ENCODE measurements around the gene TMEM100. TPM values are rescaled to one million over a fixed set of nuclear protein-coding genes. Genes with fewer than 3 reads are reported as not detected.
A peak's percentile ranks its signal among the peaks of the same experiment; 100 is the strongest.

TMEM100 gene
- total RNA-seq, 1 experiment from 2014 or later, result not detected

GRCh38 chr17:55720919-55721836 lies 1.5 kb downstream of the TMEM100 start:
- Histone ChIP-seq H3K36me3 (ENCODE audit: low read depth, low read length) (no peaks in the 10 kb centered on the region), H3K9ac (ENCODE audit: low read length) (no peak overlapping the region), H3K4me1 (ENCODE audit: insufficient read depth, low read length) (0 out of 2 replicates have a peak, but pooled peaks cover under 1% of the 10 kb centered on the region), H4K20me1 (ENCODE audit: low read length) (no peaks in the 10 kb centered on the region), H3K79me2 (ENCODE audit: low read length) (no peaks in the 10 kb centered on the region), H3K4me3 (ENCODE audit: low read length) (no peak overlapping the region), H3K27ac (ENCODE audit: low read length) (no peak overlapping the region), H3K4me2 (ENCODE audit: low read length) (no peak overlapping the region), H2AFZ (ENCODE audit: low read length) (no peak overlapping the region), H3K9me2 (replicated peaks; ENCODE audit: low read length) (no peaks in the 10 kb centered on the region), H3K27me3 (ENCODE audit: low read length) (peaks cover 66% of the 10 kb centered on the region), H3K9me3 (ENCODE audit: low read length) (no peaks in the 10 kb centered on the region), H3F3A (ENCODE audit: low read length, unreplicated experiment) (no peaks in the 10 kb centered on the region)
- BruUV-seq (replicated peaks), result no TSS peak
- CTCF ChIA-PET, result no interaction called here
- ATAC-seq (no peak), DNase-seq (no peak)
- intact Hi-C loops (cut with micrococcal nuclease), result no loop called here
- POLR2A ChIA-PET (ENCODE audit: unreplicated experiment), result no interaction called here
- TF ChIP-seq CTCF (conservative IDR thresholded peaks at IDR 0.05; ENCODE audit: low read depth, low read length), result no peak
- no peak for TF ChIP-seq EZH2 (IDR thresholded peaks at IDR 0.05; ENCODE audit: low read length, unreplicated experiment)
- TF ChIP-seq EZH2phosphoT487 (IDR thresholded peaks at IDR 0.05; ENCODE audit: borderline replicate concordance, low read length), result no peak

DNA sequence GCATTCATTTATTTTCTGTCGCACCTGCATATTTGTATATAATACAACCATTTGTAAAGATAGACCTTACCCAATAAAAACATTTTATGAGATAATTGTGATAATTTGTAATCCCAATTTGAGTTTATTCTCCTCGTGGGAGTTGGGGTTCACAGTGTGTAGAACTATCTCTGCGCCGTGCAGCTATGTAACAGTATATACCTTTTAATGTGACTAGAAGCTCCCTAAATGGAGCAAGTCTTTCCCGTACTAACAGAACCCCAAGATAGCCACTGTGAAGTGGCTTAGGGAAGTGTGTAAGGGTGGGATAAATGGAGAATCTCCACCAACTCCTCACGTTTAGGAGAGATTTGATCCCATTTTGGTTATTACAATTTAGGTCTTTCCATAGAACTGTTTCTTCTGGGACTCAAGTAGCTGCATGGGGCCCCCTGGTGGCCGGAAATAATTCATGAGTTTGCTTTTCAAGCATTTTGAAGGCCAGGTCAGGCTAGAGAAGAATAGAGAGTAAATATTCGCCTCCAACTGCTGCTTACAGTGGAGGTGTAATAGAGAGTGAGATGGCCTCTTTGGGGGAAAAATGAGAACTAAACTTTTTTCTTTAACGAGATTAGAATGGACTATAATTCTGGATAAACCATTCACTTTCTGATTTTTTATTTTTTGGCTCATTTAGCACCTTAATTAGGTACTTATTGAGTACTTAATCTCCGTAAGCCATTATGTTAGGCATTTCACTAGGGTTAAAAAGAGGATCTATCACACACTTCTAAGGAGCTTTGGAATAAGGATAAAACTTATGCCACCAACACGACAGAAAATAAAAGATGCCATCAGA lies 4.5 kb downstream of the TMEM100 start:
- Histone ChIP-seq H3K4me3 (ENCODE audit: low read length) (no peak overlapping the region), H3F3A (ENCODE audit: low read length, unreplicated experiment) (no peaks in the 10 kb centered on the region), H3K9me2 (replicated peaks; ENCODE audit: low read length) (no peaks in the 10 kb centered on the region), H3K9ac (ENCODE audit: low read length) (no peak overlapping the region), H3K79me2 (ENCODE audit: low read length) (no peaks in the 10 kb centered on the region), H3K4me2 (ENCODE audit: low read length) (no peak overlapping the region), H3K9me3 (ENCODE audit: low read length) (no peaks in the 10 kb centered on the region), H3K27ac (ENCODE audit: low read length) (no peak overlapping the region), H4K20me1 (ENCODE audit: low read length) (no peaks in the 10 kb centered on the region), H3K36me3 (ENCODE audit: low read depth, low read length) (no peaks in the 10 kb centered on the region), H3K4me1 (ENCODE audit: insufficient read depth, low read length) (no peaks in the 10 kb centered on the region), H3K27me3 (ENCODE audit: low read length) (peaks cover 51% of the 10 kb centered on the region), H2AFZ (ENCODE audit: low read length) (no peak overlapping the region)
- POLR2A ChIA-PET (ENCODE audit: unreplicated experiment), result no interaction called here
- CTCF ChIA-PET, result interaction anchor here (0.6 to 1.2 kb wide), 2 partner anchors 17 to 269 kb away, joined by 3 to 4 read pairs; no protein-coding TSS in a partner anchor
- intact Hi-C loops (cut with micrococcal nuclease), result loop anchor here (1.0 to 5.0 kb wide), 5 partner anchors 52 to 192 kb away; no protein-coding TSS in a partner anchor
- peak; percentile 90 for DNase-seq
- TF ChIP-seq EZH2phosphoT487 (IDR thresholded peaks at IDR 0.05; ENCODE audit: borderline replicate concordance, low read length) (no peak), CTCF (conservative IDR thresholded peaks at IDR 0.05; ENCODE audit: low read depth, low read length) (peak; percentile 93)
- no TSS peak for BruUV-seq (replicated peaks)
- peak; percentile 81 for ATAC-seq

Data from PC-3 (cell line).